Loucy (cell line): ENCODE results near the gene CNOT11.

Source experiments
- H2AFZ ChIP-seq: fragments of 200-600 bp; sonication (generic); 2 replicates; pipeline ENCODE4 v1.6.0; 2016; ENCODE audit warnings: antibody characterized with exemption, mild to moderate bottlenecking, low read length, moderate library complexity
- H3F3A ChIP-seq: fragments of 200-600 bp; 2 replicates; pipeline ENCODE4 v1.6.0; 2016; ENCODE audit warnings: antibody characterized with exemption, low read depth, mild to moderate bottlenecking
- H3K27me3 ChIP-seq: fragments of 200-600 bp; sonication (generic); 2 replicates; pipeline ENCODE4 v1.6.1; 2014; ENCODE audit warnings: low read length, mild to moderate bottlenecking; ENCODE audit not compliant: insufficient read depth, poor library complexity, severe bottlenecking
- H3K36me3 ChIP-seq: fragments of 200-600 bp; sonication (generic); 2 replicates; pipeline ENCODE4 v1.6.1; 2016; ENCODE audit warnings: low read length; ENCODE audit not compliant: insufficient read depth
- H3K4me1 ChIP-seq: fragments of 200-600 bp; sonication (generic); 2 replicates; pipeline ENCODE4 v1.5.1; 2014; ENCODE audit warnings: low read length, mild to moderate bottlenecking; ENCODE audit not compliant: insufficient read depth, poor library complexity, severe bottlenecking
- H3K4me2 ChIP-seq: fragments of 200-600 bp; sonication (generic); 2 replicates; pipeline ENCODE4 v1.6.0; 2014; ENCODE audit warnings: antibody characterized with exemption, low read length, low read depth, mild to moderate bottlenecking; ENCODE audit not compliant: poor library complexity, severe bottlenecking
- H3K4me3 ChIP-seq: fragments of 200-600 bp; sonication (generic); 2 replicates; pipeline ENCODE4 v1.5.1; 2014; ENCODE audit warnings: low read length, mild to moderate bottlenecking, mixed read lengths; ENCODE audit not compliant: poor library complexity, severe bottlenecking
- H3K79me2 ChIP-seq: fragments of 200-600 bp; sonication (generic); 2 replicates; pipeline ENCODE4 v1.6.1; 2014; ENCODE audit warnings: low read length; ENCODE audit not compliant: insufficient read depth
- H3K9ac ChIP-seq: fragments of 200-600 bp; sonication (generic); 2 replicates; pipeline ENCODE4 v1.6.0; 2014; ENCODE audit warnings: mild to moderate bottlenecking, low read depth, low read length, moderate library complexity; ENCODE audit not compliant: poor library complexity, severe bottlenecking
- H3K9me2 ChIP-seq: fragments of 200-600 bp; sonication (generic); replicated peaks from 2 replicates; pipeline ENCODE4 v1.6.1; 2016; ENCODE audit warnings: low read depth, low read length, mixed read lengths
- H3K9me3 ChIP-seq: fragments of 200-600 bp; sonication (generic); 2 replicates; pipeline ENCODE4 v1.6.1; 2014; ENCODE audit warnings: mild to moderate bottlenecking, antibody characterized with exemption, low read length, low read depth; ENCODE audit not compliant: insufficient read depth
- H4K20me1 ChIP-seq: fragments of 200-600 bp; sonication (generic); 2 replicates; pipeline ENCODE4 v1.6.0; 2014; ENCODE audit warnings: antibody characterized with exemption, low read length, mild to moderate bottlenecking; ENCODE audit not compliant: insufficient read depth, poor library complexity, severe bottlenecking
- EZH2phosphoT487 ChIP-seq: fragments of 200-600 bp; IDR thresholded peaks from 2 replicates; pipeline ENCODE4 v1.6.1; 2018; ENCODE audit warnings: antibody characterized with exemption, mild to moderate bottlenecking, moderate library complexity, borderline replicate concordance
- TF ChIP-seq, protein P1 (sequence below): fragments of 200-600 bp; sonication (generic); conservative IDR thresholded peaks from 2 replicates; pipeline ENCODE4 v1.5.1; 2014; ENCODE audit warnings: mild to moderate bottlenecking, antibody characterized with exemption, low read length

The CNOT11 gene

GRCh38 chr2:101290711-101291110 lies 38.0 kb downstream of the CNOT11 start:
- Histone ChIP-seq H3K9ac (no peak overlapping the region), H3K79me2 (peaks cover 21% of the 10 kb centered on the region), H3K4me2 (no peak overlapping the region), H3K4me3 (no peak overlapping the region), H3K36me3 (peaks cover 67% of the 10 kb centered on the region), H3K9me2 (no peaks in the 10 kb centered on the region), H2AFZ (no peak overlapping the region), H3F3A (no peaks in the 10 kb centered on the region), H4K20me1 (peaks cover 7% of the 10 kb centered on the region), H3K9me3 (no peaks in the 10 kb centered on the region), H3K4me1 (peaks cover under 1% of the 10 kb centered on the region), H3K27me3 (no peaks in the 10 kb centered on the region)
- TF ChIP-seq EZH2phosphoT487 = no peak
- TF ChIP-seq, protein P1, sequence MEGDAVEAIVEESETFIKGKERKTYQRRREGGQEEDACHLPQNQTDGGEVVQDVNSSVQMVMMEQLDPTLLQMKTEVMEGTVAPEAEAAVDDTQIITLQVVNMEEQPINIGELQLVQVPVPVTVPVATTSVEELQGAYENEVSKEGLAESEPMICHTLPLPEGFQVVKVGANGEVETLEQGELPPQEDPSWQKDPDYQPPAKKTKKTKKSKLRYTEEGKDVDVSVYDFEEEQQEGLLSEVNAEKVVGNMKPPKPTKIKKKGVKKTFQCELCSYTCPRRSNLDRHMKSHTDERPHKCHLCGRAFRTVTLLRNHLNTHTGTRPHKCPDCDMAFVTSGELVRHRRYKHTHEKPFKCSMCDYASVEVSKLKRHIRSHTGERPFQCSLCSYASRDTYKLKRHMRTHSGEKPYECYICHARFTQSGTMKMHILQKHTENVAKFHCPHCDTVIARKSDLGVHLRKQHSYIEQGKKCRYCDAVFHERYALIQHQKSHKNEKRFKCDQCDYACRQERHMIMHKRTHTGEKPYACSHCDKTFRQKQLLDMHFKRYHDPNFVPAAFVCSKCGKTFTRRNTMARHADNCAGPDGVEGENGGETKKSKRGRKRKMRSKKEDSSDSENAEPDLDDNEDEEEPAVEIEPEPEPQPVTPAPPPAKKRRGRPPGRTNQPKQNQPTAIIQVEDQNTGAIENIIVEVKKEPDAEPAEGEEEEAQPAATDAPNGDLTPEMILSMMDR = no peak

- H3K4me3 ChIP-seq = no peak overlapping the region
- no peak overlapping the region for H3K4me2 ChIP-seq
- H3K9ac ChIP-seq = no peak overlapping the region
- H3F3A ChIP-seq = no peaks in the 10 kb centered on the region
- peaks cover 8% of the 10 kb centered on the region for H4K20me1 ChIP-seq
- peaks cover 33% of the 10 kb centered on the region for H3K79me2 ChIP-seq
- no peak overlapping the region for H2AFZ ChIP-seq
- TF ChIP-seq, protein P1 = no peak
- TF ChIP-seq EZH2phosphoT487 = no peak
- H3K27me3 ChIP-seq = no peaks in the 10 kb centered on the region
- peaks cover 9% of the 10 kb centered on the region for H3K4me1 ChIP-seq
- H3K9me3 ChIP-seq = no peaks in the 10 kb centered on the region
- H3K9me2 ChIP-seq = no peaks in the 10 kb centered on the region
- H3K36me3 ChIP-seq = peaks cover 55% of the 10 kb centered on the region
Observed at GRCh38 chr2:101291973-101292372, 39.3 kb downstream of the CNOT11 start.

DNA sequence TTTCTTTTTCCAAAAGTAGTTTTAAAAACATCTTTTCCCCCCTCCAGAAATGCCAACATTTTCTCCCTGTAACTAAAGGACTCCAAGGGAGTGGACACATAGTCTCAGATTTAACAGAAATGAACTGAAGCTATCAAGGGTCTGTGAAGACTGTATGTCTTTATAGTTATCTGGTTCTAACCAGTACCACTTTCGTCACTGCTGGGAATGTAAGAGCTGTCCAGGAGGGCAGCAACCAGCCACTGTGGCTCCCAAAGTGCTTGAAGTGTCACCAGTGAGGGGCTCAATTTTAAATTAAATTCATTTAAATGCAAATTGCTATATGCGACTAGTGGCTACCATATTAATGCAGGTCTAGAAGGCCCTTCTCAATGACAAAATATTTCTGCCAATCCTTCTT lies 40.9 kb downstream of the CNOT11 start:
- TF ChIP-seq, protein P1 = no peak
- TF ChIP-seq EZH2phosphoT487 = no peak
- Histone ChIP-seq H3K9ac (no peak overlapping the region), H3K4me3 (no peak overlapping the region), H3K4me1 (peaks cover 15% of the 10 kb centered on the region), H3K36me3 (peaks cover 40% of the 10 kb centered on the region; the same call in 1 of the 2 replicates), H3F3A (no peaks in the 10 kb centered on the region), H2AFZ (no peak overlapping the region), H3K79me2 (peaks cover 46% of the 10 kb centered on the region), H3K9me2 (no peaks in the 10 kb centered on the region), H4K20me1 (peaks cover 9% of the 10 kb centered on the region), H3K4me2 (no peak overlapping the region), H3K27me3 (no peaks in the 10 kb centered on the region), H3K9me3 (no peaks in the 10 kb centered on the region)
